ENCODE data around the gene TCF4.

- no peak for TF ChIP-seq CTCF (IDR thresholded peaks at IDR 0.05; ENCODE audit: insufficient read depth, low read depth, low read length)
- TF ChIP-seq EZH2 (IDR thresholded peaks at IDR 0.05; ENCODE audit: insufficient read depth, low read length): no peak
These were observed 236.7 kb downstream of the TCF4 start for GRCh38 chr18:55351241-55351691.
